HG02798 (cell line): ENCODE results near the gene RANBP10.
"Not testable (repeated sequence)": the region's sequence is repeated elsewhere in the genome, so short reads cannot be mapped to it uniquely, and the experiment has no call there.

Source experiments
- ATAC-seq: cut with Tn5 transposase; IDR thresholded peaks from one replicate; pipeline ENCODE4 v1.9.1; 2021; ENCODE audit warnings: mild to moderate bottlenecking; ENCODE audit not compliant: unreplicated experiment, poor library complexity

The RANBP10 gene

DNA sequence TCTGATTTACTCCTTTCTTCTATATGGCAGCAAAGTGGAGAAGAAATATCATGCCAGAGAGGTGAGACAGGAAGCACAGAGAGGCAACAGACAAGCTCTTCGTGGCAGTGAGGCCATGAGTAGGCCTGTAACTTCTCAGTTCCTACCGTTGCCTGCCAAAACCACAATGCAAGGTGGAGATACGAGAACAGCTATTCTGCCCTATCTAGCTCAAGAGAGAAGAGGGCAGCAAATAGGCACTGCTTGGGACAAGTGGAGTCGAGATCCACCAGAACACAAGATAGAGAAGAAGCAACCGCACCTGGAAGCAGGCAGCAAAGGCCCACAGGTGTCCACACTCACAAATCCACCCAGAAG lies 24.8 kb downstream of the RANBP10 start:
- ATAC-seq = peak; percentile 47

DNA sequence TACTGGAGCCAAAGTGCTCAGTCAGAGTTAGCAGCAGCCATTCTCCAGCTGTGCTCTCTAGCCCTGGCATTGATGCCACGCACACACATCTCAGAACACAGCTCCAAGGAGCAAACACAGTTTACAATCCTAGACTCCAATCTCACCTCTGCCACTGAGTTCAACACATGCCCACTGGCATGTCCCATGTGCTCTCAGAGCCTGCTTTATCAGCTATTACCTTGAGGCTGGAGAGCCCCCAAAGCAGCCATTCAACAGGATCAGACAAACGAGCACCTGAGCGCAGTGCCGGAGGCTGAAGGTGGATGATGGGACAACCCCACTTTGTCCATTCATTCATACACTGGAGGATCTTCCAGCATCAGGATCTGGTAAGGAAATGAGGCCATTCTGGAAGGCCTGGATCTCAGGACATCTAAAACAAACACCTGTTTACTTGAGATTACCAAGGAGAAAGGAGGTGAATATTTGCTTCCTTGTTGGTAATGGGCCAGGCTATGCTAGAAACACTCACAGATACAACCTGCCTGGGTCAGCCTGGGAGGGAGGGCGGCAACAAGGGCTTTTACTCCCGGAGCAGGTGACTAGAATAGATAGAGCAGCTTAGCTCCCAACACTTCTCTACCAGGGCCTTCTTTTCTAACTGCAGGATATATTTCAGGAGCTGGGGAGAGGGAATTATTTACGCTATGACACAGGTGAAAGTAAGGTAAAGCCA lies 25.4 kb downstream of the RANBP10 start:
- peak; percentile 21 for ATAC-seq

DNA sequence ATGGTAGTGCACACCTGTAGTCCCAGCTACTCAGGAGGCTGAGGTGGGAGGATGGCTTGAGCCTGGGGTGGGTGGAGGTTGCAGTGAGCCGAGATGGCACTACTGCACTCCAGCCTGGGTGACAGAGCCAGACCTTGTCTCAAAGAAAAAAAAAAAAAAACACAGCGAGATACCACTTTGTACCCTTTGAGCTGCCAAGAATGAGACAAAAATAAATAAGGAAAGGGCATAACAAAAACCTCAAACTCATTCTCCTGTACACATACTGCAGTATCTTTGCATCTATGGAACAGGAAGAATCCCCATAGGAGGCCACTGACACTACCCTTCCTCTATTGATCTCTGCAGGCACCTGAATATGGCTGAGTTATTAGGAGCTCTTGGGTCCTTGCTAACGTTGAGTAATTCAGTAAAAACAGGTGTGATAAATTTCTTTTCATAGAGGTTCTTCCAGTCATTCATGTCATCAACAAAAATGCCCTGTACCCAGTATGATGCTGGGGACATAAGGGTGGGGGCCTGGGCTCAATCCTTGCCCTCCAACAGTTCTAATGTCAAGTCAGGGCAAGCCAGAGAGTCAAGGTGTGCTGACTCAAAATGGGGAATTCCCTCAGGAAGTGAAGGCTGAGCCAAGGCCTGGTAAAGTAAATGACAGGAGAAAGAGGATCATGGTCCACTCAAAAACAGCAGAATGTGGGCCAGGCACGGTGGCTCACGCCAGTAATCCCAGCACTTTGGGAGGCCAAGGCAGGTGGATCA lies 26.9 kb downstream of the RANBP10 start:
- no peak for ATAC-seq

DNA sequence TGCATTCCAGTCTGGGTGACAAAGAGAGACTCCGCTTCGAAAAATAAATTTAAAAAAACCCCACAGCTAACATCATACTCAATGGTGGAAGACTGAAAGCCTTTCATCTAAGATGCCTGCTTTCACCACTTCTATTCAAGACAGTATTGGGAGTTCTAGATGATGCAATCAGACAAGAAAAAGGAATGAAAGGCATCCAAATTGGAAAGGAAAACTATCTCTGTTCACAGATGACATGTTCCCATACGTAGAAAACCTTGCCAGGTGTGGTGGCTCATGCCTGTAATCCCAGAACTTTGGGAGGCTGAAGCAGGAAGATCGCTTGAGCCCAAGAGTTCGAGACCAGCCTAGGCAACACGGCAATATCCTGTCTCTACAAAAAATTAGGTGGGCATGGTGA lies 31.1 kb downstream of the RANBP10 start:
- ATAC-seq = no peak

DNA sequence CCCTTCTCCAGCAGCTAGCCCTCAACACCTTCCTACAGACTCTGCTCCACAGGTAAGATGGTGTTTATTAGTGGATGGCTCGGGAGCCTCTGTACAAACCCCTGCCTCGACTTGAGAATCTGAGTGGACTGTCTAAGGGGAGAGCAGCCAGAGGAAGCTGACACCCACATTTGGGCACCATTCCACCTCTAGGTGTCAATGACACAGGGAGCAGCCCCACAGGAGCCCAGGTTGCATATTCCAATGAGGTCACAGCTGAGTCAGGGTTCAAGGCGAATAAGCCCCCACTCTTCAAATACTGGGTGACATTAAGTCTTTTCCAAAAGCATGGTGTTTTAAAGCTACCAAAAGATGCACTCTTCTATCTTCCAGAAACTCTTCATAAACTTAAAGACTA lies 31.9 kb downstream of the RANBP10 start:
- no peak for ATAC-seq

DNA sequence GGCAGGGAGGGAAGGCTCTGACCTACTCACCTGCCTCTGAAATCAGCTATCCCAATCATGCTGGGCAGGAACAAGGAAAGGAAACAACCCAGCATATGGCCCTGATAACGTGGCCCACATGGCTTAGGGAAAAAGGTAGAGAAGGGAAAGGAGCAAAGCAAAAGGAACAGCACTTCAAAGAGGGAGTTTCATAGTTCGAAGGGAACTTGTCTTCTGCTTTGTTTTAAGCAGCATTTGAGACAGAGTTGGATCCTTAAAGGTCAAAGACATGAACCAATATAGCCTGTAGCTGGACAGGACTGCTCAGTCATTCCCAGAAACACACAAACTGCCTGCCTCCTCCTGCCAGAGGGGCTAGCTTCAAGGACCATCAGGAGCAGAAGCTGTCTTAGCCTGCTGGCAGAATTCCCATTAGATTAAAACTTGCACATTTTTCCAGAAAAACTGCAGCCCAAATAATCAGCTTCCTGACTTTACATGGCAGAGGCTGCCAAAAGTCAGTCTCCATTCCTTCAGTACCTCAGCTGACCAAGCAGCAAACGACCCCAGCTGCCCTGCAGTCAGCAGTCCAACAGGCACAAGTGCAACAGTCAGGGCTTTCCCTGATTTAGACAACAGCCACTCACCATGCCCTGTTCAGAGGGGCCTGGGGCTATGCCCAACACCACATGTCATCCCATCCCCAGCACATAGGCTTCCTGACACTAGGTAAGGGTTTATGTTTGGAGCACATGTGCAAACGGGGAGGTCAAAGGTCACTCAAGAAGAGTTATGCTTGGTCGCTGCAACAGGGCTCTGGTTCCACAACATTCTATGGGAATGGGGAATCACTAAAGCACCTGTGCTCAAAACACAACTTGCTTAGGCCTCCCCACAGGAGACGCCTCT lies 32.5 kb downstream of the RANBP10 start:
- ATAC-seq = no peak

DNA sequence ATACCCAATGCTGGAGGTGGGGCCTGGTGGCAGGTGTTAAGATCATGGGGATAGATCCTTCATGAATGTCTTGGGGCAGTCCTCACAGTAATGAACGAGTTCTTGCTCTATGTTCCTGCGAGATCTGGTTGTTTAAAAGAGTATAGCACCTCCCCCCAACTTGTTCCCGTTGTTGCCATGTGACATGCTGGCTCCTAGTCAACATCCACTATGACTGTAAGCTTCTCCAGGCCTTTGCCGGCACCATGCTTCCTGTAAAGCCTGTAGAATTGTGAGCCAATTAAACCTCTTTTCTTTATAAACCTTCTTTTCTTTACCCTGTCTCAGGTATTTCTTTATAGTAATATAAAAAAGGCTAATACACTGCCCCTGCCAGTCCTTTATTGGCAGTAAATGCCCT lies 33.3 kb downstream of the RANBP10 start:
- ATAC-seq = no peak

DNA sequence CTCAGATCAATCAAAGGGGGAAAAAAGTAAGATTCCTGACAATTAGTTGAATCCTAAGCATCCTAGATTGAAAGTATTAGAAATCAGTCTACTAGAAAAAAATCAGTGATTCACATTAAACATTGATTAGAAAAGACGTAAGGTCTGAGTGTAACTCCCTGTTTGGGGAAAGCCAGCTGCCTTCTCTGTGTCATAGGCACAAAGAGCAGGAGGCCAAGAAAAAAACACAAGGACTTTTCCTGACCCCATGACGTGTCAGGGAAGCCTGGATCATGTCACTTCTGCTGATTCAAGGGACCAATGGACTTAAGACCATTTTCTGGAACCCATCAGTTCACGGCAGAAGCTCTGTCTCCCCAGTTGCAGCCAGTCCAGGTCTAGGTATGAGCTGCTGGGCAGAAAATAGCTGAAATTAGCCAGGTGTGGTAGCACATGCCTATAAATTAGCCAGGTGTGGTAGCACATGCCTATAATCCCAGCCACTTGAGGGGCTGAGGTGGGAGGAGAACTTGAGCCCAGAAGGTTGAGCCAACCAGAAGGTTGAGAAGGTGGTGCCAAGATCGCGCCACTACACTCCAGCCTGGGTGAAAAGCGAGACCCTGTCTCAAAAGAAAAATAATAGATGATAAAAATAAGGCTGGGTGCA lies 35.9 kb downstream of the RANBP10 start:
- no peak for ATAC-seq

DNA sequence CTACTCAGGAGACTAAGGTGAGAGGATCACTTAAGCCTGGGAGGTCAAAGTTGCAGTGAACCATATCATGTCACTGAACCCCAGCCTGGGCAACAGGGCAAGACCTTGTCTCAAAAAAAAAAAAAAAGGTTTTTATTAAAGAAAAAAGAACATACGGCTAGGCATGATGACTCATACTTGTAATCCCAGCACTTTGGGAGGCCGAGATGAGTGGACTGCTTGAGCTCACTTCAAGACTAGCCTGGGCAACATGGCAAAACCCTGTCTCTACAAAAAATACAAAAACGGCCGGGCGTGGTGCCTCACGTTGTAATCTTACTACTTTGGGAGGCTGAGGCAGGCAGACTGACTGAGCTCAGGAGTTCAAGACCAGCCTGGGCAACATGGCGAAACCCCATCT lies 38.4 kb downstream of the RANBP10 start:
- ATAC-seq = no peak

DNA sequence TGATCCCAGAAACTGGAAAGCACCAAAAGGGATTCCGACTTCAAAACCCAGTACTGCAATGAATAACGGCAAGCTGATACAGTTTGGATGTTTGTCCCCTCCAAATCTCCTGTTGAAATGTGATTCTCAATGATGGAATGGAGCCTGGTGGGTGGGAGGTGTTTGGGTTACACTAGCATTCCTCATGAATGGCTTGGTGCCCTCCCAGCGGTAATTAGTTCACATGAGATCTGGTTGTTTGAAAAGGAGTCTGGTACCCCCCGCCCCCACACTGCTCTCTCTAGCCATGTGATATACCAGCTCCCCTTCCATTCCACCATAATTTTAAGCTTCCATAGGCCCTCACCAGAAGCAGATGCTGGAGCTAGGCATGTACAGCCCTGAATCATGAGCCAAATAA lies 40.1 kb downstream of the RANBP10 start:
- ATAC-seq = no peak

DNA sequence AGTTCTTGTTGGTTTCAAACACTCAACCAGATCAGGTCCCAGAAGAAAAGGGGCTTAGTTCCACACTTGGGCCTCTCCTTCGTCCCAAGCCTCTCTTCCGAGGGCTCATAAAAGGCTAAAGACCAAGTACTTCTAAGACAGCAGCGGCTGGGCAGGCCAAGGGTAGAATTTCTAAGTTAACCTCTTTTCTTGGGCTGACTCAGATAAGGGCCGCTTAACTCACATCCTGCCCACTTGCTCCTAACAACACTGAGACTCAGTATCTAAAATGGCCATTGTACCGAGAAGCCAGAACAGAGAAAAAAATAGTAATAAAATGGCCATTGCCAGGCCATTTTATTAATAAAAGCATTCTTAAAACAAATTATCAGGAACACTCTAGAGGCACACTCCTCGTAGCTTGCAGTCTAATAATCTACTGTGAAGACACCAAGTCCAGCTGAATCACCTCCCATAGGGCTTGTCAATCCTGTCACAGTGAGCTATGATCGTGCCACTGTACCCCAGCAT lies 42.1 kb downstream of the RANBP10 start:
- no peak for ATAC-seq

DNA sequence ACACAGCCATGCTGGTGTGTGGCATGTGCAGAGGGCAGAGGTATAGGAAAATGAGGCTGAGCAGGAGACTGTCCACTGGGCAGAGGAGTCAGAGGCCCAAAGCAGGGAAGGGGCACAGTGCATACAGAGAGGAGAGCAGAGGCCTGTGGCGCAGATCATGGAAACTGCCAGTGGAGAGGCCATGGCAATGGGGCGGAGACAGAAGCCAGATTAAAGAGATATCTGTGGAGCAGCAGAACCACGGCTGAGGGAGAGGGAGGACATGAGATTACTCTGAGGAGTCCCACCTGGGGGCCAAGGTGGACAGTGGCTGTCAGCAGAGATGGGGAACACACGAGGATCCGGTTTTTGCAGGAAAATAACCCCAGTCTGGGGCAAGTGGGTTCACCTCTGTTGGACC lies 43.3 kb downstream of the RANBP10 start:
- no peak for ATAC-seq

DNA sequence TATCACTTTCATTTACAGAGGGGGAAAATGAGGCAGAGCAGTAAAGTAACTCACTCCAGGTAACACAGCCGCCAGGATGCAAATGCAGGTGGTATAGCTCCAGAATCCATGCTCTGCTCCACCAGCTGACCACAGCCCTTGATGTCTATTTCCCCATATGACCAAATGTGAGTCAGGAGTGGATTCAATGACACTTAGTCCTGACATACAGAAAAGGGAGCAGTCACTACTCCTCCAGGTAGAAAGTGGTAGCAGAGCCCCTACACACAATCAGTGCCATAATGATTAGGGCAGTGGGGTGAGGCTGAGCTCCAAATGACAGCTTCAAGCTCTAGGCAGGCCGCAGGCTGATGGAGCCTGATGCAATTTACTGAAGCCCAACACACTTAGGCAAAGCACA lies 44.0 kb downstream of the RANBP10 start:
- no peak for ATAC-seq

DNA sequence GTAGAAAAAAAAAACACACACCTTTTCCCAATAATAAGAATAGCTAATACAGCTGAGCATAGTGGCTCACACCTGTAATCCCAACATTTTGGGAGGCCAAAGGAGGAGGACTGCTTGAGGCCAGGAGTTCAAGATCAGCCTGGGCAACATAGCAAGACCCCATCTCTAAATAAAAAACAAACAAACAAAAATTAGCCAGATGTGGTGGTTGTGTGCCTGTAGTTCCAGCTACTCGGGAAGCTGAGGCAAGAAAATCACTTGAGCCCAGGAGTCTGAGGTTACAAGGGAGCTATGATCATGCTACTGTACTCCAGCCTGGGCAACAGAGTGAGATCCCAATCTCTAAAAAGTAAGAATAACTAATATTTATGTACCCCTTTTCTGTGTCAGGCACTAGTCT lies 44.4 kb downstream of the RANBP10 start:
- ATAC-seq = no peak

DNA sequence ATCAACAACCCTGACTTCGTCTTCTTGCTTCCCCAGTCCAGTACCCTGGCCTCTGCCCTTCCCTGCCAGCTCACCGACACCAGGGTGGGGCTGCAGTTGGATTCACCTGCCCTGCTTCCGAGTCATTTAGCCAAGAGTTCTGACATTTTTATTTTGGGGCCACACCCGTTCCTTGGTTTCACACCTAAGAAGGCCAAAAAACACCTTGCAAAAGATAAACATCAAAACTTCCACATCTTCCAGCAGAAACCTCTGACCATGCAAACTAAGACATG lies 45.5 kb downstream of the RANBP10 start:
- no peak for ATAC-seq

DNA sequence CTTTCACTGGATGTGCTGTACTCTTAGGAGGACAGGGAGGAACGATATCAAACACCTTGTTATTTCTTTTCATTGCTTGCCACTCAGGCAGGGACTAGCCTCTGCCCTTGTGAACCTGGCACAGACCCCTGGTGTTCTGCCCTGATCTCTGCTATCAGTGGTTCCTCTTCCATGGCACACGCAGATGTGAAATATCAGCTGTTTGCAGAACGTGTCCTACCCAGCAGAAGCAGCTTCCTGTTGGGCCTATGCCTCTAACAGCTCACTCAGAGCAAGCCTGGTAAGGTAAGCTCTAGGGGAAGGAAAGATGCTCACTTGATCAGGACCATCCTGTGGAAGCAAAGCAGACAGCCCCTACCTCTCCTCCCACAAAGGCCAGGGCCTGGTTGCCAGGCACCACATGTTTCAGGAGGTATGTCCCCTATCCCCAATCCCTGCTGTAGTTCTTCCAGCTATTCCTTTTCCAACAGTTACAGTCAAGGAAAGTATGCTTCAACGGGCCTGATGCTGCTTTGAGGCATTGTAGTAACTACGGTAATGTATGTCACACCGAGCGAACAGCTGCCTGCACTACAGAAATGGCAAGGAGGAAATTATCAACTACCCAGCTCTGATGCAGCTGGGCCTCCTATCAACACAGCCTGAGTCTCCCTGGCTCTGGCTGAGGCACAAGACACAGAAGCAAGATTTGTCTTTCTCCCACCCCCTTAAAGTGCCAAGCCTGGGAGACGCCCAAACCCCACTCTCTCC lies 46.0 kb downstream of the RANBP10 start:
- ATAC-seq = no peak

DNA sequence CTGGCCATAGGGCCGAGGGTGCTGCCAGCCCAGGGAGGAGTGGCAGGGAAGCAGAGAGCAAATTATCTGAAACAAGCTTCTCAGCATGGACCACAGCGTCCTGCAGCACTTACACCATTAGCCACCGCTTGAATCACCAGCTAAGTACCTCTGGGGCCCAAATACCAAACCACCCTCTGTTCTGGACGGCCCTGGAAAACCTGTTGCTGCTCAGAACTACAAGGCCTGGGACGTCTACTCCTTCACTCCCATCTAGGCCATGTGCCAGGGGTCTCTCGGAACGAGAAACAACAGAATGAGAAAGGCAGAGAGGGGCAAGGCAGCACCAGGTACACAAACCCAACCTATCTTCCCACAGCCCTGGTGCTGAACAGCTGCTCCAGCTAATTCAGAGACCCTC lies 47.4 kb downstream of the RANBP10 start:
- ATAC-seq = no peak

DNA sequence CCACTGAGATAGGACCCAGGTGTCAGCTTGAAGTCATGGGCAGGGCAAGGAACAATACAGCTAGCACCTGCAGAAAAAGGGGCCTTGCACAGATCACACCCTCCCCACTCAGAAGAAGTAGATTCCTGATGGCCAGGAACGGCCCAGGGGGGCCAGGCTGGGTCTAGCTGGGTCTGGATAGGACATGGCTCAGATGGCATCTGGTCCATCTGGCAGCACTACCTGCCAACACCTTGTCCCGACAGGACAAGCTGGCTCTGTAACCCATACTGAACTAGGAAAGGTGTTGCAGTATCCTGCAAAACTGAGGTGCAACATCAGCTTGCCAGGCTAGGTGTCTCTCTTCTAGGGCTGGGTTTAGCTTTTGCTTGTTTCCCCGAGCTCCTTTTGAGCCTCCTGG lies 48.4 kb downstream of the RANBP10 start:
- ATAC-seq = no peak

DNA sequence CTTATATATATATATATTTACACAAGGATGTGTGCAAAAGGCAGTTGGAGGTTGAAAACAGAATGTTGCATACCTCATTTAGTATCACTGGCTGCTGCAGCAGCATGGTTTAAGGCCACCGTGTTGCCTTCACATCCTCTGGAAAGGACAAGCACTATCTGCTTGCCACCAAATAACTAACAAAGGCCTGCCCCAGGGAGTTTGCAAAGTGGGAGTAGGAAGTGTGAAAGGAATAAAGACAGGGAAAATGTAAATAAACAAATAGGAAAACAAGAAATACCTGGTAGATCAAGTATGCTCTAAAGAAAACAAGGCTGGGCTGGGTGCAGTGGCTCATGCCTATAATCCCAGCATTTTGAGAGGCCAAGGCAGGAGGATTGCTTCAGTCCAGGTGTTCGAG lies 53.7 kb downstream of the RANBP10 start:
- ATAC-seq = no peak

DNA sequence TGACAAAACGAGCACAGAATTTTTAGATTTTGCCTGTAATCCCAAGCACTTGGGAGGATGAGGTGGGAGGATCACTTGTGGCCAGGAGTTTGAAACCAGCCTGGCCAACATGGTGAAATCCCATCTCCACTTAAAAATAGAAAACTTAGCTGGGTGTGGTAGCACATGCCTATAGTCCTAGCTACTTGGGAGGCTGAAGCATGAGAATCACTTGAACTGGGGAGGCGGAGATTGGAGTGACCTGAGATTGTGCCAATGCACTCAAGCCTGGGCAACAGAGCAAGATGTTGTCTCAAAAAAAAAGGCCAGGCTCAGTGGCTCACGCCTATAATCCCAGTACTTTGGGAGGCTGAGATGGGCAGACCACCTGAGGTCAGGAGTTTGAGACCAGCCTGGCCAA lies 55.0 kb downstream of the RANBP10 start:
- ATAC-seq = not testable (repeated sequence)
